GM12878 (cell line): ENCODE results near the gene DAD1.

Source experiments
- CHD1 ChIP-seq: IDR thresholded peaks from 2 replicates; pipeline ENCODE4 v1.6.1; 2012; ENCODE audit warnings: low read depth, low read length, improper control_type of control experiment
- CUX1 ChIP-seq: IDR thresholded peaks from 2 replicates; pipeline ENCODE4 v1.6.1; 2012; ENCODE audit warnings: improper control_type of control experiment, low read depth, low read length; ENCODE audit not compliant: insufficient replicate concordance
- ESRRA ChIP-seq: IDR thresholded peaks from 2 replicates; pipeline ENCODE4 v1.6.1; 2012; ENCODE audit warnings: mild to moderate bottlenecking, low read length, improper control_type of control experiment
- EZH2 ChIP-seq: IDR thresholded peaks from 2 replicates; pipeline ENCODE4 v1.6.1; 2012; ENCODE audit warnings: low read depth, mild to moderate bottlenecking, control low read depth, inconsistent platforms, low read length, borderline replicate concordance; ENCODE audit not compliant: control insufficient read depth
- JUND ChIP-seq: IDR thresholded peaks from 2 replicates; pipeline ENCODE4 v1.6.1; 2012; ENCODE audit warnings: low read depth, mild to moderate bottlenecking, low read length, improper control_type of control experiment, moderate library complexity
- MYC ChIP-seq: IDR thresholded peaks from 2 replicates; pipeline ENCODE4 v1.6.1; 2011; ENCODE audit warnings: mild to moderate bottlenecking, low read length, moderate library complexity, inconsistent platforms; ENCODE audit not compliant: insufficient read depth, insufficient replicate concordance, insufficient read length, severe bottlenecking
- PBX3 ChIP-seq: IDR thresholded peaks from 2 replicates; pipeline ENCODE4 v1.6.1; 2011; ENCODE audit warnings: mild to moderate bottlenecking, low read depth, low read length, moderate library complexity; ENCODE audit not compliant: insufficient replicate concordance

DNA sequence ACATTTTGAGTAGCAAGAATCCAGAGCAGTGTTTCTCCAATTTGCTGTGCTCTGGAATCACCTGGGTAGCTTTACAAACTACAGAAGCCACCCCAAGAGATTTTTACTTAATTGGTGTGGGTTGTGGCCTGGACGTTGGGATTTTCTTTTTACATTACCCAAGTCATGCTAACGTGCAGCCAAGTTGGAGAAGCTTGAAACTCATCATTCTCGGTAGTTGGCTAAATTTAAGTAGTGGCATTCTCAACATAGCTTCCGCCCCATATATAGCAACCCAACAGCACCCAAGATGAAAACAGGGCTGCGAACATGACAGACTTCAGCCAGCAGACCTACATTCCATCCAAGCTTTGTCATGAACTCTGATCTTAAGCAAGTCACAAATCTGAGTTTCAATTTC is 25.0 kb downstream of the DAD1 start:
- TF ChIP-seq JUND = no peak
- TF ChIP-seq CHD1 = no peak
- TF ChIP-seq PBX3 = no peak
- no peak for TF ChIP-seq ESRRA
- no peak for TF ChIP-seq MYC
- no peak for TF ChIP-seq CUX1
- no peak for TF ChIP-seq EZH2
